Stimulated activated CD4-positive, alpha-beta T cell treated with anti-CD3 and anti-CD28 coated beads, Interleukin-2, amount 100 ng/mL, for 24 hours (primary cell): ENCODE results near the gene SNX1.
A peak's percentile ranks its signal among the peaks of the same experiment; 100 is the strongest.
"Not testable (repeated sequence)": the region's sequence is repeated elsewhere in the genome, so short reads cannot be mapped to it uniquely, and the experiment has no call there.

Source experiments
- DNase-seq, 2 donors: peaks; one replicate each; pipeline ENCODE4 v3.0.0-alpha.2; 2020

SNX1 gene

GRCh38 chr15:64082757-64083156 lies 13.0 kb upstream of the SNX1 start:
- no peak for DNase-seq

GRCh38 chr15:64089543-64090280 lies 6.1 kb upstream of the SNX1 start:
- no peak for DNase-seq

- no peak for DNase-seq
These were observed 5.3 kb upstream of the SNX1 start for GRCh38 chr15:64090527-64090926.

GRCh38 chr15:64092075-64092820 lies 3.5 kb upstream of the SNX1 start:
- no peak for DNase-seq

- peak; percentile 40 to 42 for DNase-seq
These were observed 2.7 kb upstream of the SNX1 start for GRCh38 chr15:64092864-64093626.

GRCh38 chr15:64093627-64094417 lies 2.0 kb upstream of the SNX1 start, which contains the start of gene CIAO2A:
Gene CIAO2A (minus strand): TSS chr15:64093838. CDS start chr15:64093768, 70 bp downstream.
- peak; percentile 91 to 92 for DNase-seq

- no peak for DNase-seq
These were observed 369 bp upstream of the SNX1 start for GRCh38 chr15:64095431-64095794.

- no peak for DNase-seq
These were observed 1.0 kb downstream of the SNX1 start for GRCh38 chr15:64096668-64097384.

GRCh38 chr15:64099379-64099778 lies 3.6 kb downstream of the SNX1 start:
- no peak for DNase-seq

GRCh38 chr15:64100958-64101357 lies 5.2 kb downstream of the SNX1 start:
- no peak for DNase-seq

- no peak for DNase-seq
These were observed 6.7 kb downstream of the SNX1 start for GRCh38 chr15:64102497-64102896.

GRCh38 chr15:64105113-64105704 lies 9.4 kb downstream of the SNX1 start:
- no peak for DNase-seq

GRCh38 chr15:64107337-64107736 lies 11.6 kb downstream of the SNX1 start:
- no peak for DNase-seq

- not testable (repeated sequence) for DNase-seq
These were observed 14.4 kb downstream of the SNX1 start for GRCh38 chr15:64110108-64110701.

- DNase-seq = no peak
These were observed 15.3 kb downstream of the SNX1 start for GRCh38 chr15:64110950-64111678.

- DNase-seq = no peak
These were observed 15.9 kb downstream of the SNX1 start for GRCh38 chr15:64111679-64112050.

GRCh38 chr15:64112073-64112772 lies 16.4 kb downstream of the SNX1 start:
- DNase-seq = no peak

- DNase-seq = no peak
These were observed 17.1 kb downstream of the SNX1 start for GRCh38 chr15:64112904-64113303.

- DNase-seq = no peak
These were observed 22.1 kb downstream of the SNX1 start for GRCh38 chr15:64117759-64118487.
